ENCODE data around the gene EXOG.

- TF ChIP-seq EZH2 (IDR thresholded peaks at IDR 0.05; ENCODE audit: borderline replicate concordance, low read length) = no peak
- no peak for TF ChIP-seq CTCF (IDR thresholded peaks at IDR 0.05; ENCODE audit: low read length)
Observed at GRCh38 chr3:38573556-38573955, 77.4 kb downstream of the EXOG start.

Data from OCI-LY1 (cell line).